HL-60 (cell line): ENCODE results near the gene VPS13C.

Source experiments
- DNase-seq, 2 experiments: peaks; one replicate each; pipeline ENCODE4 v3.0.0-alpha.2; 2010 to 2020; ENCODE audit warnings: low read depth in 1 of 2, low spot score in 1 of 2
- H3K27ac ChIP-seq: fragments of 250-450 bp; sonication (Bioruptor Pico); replicated peaks from 2 replicates; pipeline ENCODE4 v1.5.1; 2020; ENCODE audit warnings: mild to moderate bottlenecking, moderate library complexity
- H3K27me3 ChIP-seq: fragments of 250-450 bp; sonication (Bioruptor Pico); 2 replicates; pipeline ENCODE4 v1.5.1; 2021; ENCODE audit warnings: mild to moderate bottlenecking, moderate library complexity; ENCODE audit not compliant: insufficient read depth, poor library complexity, severe bottlenecking
- H3K4me3 ChIP-seq: replicated peaks from 2 replicates; pipeline ENCODE4 v1.5.1; 2011; ENCODE audit warnings: mild to moderate bottlenecking, control low read depth, low read length; ENCODE audit not compliant: insufficient read depth
- GABPA ChIP-seq: IDR thresholded peaks from 2 replicates; pipeline ENCODE4 v1.6.1; 2012; ENCODE audit warnings: low read depth
- POLR2AphosphoS5 ChIP-seq: IDR thresholded peaks from 2 replicates; pipeline ENCODE4 v1.6.1; 2012; ENCODE audit warnings: low read depth
- REST ChIP-seq: IDR thresholded peaks from 2 replicates; pipeline ENCODE4 v1.6.1; 2012; ENCODE audit warnings: low read depth; ENCODE audit not compliant: insufficient replicate concordance
- SPI1 ChIP-seq: IDR thresholded peaks from 2 replicates; pipeline ENCODE4 v1.6.1; 2012; ENCODE audit warnings: low read depth, mild to moderate bottlenecking, borderline replicate concordance
- TF ChIP-seq, protein P1 (sequence below): IDR thresholded peaks from one replicate; pipeline ENCODE4 v1.5.1; 2011; ENCODE audit warnings: low read length, control low read depth, inconsistent platforms; ENCODE audit not compliant: insufficient read depth

Gene VPS13C

DNA sequence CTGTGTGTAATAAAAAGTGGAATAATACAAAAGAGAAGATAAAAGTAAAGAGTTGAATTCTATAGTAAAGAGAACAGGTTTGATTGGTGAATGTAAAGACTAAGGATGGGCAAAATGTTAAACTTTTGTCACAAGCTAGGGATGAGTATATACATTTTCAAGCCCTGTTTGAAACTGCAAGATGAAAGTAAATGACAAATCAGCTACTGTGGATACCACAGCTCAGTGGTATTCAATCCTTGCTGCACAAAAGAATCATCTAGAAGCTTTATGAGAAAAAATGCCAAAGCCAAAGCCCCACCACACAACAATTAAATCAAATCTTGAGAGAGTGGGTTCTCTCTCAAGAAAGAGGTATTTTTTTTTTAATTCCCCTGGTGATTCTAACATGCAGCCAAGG lies 67.7 kb downstream of the VPS13C start:
- TF ChIP-seq SPI1 (no peak), POLR2AphosphoS5 (no peak), GABPA (no peak), REST (no peak)
- TF ChIP-seq, protein P1, sequence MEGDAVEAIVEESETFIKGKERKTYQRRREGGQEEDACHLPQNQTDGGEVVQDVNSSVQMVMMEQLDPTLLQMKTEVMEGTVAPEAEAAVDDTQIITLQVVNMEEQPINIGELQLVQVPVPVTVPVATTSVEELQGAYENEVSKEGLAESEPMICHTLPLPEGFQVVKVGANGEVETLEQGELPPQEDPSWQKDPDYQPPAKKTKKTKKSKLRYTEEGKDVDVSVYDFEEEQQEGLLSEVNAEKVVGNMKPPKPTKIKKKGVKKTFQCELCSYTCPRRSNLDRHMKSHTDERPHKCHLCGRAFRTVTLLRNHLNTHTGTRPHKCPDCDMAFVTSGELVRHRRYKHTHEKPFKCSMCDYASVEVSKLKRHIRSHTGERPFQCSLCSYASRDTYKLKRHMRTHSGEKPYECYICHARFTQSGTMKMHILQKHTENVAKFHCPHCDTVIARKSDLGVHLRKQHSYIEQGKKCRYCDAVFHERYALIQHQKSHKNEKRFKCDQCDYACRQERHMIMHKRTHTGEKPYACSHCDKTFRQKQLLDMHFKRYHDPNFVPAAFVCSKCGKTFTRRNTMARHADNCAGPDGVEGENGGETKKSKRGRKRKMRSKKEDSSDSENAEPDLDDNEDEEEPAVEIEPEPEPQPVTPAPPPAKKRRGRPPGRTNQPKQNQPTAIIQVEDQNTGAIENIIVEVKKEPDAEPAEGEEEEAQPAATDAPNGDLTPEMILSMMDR: no peak
- no peak overlapping the region for H3K4me3 ChIP-seq
- DNase-seq: no peak
- no peak overlapping the region for H3K27ac ChIP-seq
- H3K27me3 ChIP-seq: no peaks in the 10 kb centered on the region

- no peak for DNase-seq
- TF ChIP-seq, protein P1: no peak
- TF ChIP-seq SPI1 (no peak), GABPA (no peak)
- no peak overlapping the region for H3K4me3 ChIP-seq
- H3K27me3 ChIP-seq: no peaks in the 10 kb centered on the region
- H3K27ac ChIP-seq: no peak overlapping the region
These were observed 70.6 kb downstream of the VPS13C start for GRCh38 chr15:61989667-61990066.

DNA sequence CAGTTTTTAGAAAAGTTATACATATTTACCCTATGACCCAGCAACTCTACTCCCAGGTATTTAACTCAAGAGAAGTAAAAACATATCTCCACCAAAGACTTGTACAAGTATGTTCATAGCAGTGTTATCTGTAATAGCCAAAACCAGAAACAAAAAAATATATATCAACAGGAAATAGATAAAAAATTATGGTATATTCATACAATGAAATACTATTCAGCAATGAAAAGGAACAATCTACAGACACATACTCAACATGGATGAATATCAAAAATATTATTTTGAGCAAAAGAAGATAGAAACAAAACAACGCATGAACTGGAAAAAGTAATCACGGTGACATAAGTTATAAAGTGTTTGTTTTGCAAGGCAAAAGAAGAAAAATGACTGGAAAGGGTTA lies 72.4 kb downstream of the VPS13C start:
- no peak for TF ChIP-seq POLR2AphosphoS5
- TF ChIP-seq GABPA: no peak
- no peak for TF ChIP-seq SPI1
- TF ChIP-seq REST: no peak
- TF ChIP-seq, protein P1: no peak
- Histone ChIP-seq H3K27me3 (no peaks in the 10 kb centered on the region), H3K27ac (no peak overlapping the region), H3K4me3 (no peak overlapping the region)
- no peak for DNase-seq

DNA sequence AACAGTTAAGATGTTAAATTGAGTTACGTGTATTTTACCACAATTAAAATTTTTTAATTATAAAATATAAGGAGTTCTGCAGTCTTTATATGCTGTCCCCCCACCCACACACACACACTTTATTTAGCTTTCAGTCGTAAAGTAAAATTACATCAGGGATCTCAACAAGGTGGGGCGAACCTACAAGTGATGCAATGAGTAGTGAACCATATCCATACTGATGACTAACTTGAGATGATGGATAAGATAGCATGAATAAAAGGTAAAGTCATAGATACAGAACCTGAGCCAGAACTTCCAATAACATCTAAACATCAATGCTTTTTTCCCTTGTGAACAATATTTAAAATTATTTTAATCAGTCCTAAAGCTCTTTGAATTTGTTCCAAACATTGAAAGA lies 77.2 kb downstream of the VPS13C start:
- Histone ChIP-seq H3K4me3 (no peak overlapping the region), H3K27me3 (no peaks in the 10 kb centered on the region), H3K27ac (no peak overlapping the region)
- DNase-seq: no peak
- no peak for TF ChIP-seq SPI1
